ENCODE results near the gene MYO5C.

The MYO5C gene

DNA sequence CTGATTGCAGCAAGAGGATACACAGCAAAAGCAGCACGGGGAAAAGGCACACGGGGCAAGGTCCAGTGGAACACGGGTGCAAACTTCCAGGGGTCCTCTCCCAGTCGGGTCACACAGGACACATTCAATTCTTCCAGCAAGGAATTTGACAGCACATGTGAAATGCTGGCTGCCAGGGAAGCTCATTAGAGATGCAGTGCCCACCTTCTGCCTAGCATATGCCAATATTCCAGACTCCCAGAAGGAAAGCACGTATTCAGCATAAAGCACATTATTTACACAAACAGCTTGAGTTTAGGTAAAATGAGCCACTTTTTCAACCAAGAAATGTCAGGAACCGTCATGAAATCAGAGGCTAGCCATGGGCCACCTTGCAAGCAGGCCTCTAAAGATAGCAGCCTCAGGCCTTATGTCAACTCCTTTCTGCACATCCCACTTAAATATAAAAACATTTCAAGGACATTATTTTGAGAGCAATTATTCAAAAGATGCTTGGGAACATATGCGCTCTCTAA, 19.3 kb downstream of the MYO5C start:
- no peak for DNase-seq

DNA sequence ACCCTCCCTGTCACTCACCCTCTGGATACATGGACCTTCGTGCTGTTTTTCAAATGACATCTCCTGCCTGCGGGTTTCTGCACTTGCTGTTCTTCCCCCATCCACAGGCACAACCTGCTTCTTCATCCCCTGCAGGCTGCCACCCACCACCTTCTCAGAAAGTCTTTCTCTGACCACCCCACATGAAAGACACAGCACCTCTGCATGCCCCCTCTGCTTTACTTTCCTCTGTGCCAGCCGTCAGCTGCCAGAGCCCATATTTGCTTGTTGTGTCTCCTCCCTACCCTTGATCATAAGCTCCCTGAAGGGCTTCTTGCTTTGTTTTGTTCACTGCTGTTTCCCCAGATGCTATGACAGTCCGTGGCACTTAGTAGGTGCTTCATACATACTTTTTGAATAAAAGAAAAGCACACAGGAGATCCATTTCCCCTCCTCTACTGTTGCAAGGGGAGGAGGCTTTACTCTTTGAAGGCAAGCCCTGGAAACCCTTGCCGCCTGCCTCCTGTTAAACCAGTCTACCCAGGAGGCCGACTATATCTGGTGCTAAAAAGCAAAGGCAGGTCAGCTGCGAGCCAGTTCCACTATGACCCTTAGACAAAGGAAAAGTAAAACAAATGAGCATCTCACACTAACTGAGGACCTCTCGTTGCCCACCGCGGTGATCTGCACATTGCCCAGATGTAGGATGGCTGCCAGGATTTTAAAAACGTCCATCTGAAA, 31.9 kb downstream of the MYO5C start:
- DNase-seq: no peak

DNA sequence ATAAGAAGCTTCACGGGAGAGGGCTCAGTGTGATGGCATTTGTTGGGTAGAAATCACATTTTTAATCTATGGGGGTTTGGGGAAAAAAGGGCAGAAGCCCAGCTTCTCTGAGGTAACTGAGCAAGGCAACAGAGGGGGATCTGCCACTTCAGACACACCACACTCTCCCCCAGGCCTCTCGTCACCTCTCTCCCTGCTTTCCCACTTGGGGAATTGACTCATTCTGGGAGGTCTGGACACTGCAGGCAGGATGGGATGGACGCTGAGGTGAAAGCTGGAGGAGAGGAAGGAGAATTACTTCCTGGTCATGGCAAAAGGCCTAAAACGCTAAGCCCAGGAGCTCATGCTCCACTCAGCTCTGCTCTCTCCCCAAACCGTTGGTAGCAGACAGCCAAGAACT, 33.2 kb downstream of the MYO5C start:
- DNase-seq: no peak

- no peak for DNase-seq
Measured at GRCh38 chr15:52261498-52262242, 33.9 kb downstream of the MYO5C start.

GRCh38 chr15:52261026-52261425, 34.6 kb downstream of the MYO5C start:
- DNase-seq: no peak

GRCh38 chr15:52259503-52259902, 36.1 kb downstream of the MYO5C start:
- DNase-seq: no peak

GRCh38 chr15:52258461-52258860, 37.1 kb downstream of the MYO5C start:
- no peak for DNase-seq

DNA sequence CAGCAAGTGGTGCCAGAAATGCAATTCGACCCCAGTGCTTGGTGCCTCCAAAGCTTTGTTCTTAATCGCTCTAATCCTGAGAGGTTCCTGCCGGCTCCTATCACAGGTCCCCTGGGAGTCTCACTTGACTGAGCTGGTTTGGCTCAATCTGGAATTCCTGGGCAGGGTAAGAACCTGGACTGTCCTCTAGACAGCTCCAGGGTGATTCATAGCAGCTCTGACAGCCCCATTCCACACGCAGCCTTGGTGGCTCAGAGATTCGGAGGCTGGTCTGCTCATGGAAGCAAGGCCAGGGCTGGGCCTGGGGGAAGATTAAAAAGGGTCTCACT, 37.9 kb downstream of the MYO5C start:
- no peak for DNase-seq

DNA sequence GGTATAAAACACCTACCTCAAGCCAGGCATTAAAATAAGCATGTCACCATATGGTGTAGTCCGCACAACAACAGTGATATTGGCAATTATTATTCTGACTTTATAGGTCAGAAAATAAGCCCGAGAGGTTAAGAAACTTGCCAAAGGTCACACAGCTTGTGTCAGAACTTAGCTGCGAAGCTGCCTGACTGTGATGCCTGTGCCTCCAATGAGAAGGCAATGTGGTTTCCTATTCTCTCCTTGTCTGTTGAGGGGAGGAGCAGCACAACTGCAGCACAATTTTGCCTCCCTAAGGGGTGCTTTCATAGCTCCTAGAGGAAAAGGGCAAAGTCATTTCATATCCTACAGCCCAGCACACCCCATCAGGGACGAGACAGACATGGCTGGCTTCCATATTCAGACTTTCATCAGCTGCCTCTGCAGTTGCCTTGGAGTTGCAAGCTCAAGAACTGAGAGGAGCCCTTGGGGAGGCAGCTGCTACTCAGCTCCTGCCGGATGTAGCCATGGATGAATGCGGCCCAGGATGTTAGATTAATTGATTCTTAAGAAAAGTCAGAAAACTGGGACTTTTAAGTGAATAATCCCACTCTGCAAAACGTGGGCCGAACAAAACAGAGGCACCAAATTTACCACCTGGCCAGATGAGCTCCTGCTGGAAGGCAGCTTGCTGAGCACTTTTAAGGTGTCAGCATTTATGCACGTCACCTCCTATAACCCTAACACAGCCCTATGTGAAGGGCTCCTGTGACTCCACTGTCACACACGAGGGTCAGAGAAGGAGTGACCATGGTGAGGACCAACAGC, 38.5 kb downstream of the MYO5C start:
- no peak for DNase-seq

DNA sequence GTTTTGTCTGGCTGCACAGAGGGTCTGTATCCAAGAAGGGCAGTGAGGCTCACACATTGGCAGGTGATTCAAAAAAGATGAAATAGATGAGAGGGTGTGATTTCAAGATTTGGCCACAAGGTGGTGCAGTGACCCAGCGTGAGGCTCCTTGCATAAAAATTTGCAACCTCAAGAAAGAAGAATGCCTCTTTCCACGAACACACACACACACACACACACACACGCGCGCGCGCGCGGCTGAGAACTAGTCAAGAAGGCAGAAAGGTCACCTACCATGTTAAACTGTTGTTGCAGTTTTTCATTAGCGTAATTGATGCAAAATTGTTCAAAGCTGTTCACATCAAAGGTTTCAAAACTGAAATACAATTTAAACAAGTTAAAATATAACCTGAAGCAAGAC, 39.2 kb downstream of the MYO5C start:
- no peak for DNase-seq

- DNase-seq: no peak
Measured at GRCh38 chr15:52255935-52256334, 39.7 kb downstream of the MYO5C start.

DNA sequence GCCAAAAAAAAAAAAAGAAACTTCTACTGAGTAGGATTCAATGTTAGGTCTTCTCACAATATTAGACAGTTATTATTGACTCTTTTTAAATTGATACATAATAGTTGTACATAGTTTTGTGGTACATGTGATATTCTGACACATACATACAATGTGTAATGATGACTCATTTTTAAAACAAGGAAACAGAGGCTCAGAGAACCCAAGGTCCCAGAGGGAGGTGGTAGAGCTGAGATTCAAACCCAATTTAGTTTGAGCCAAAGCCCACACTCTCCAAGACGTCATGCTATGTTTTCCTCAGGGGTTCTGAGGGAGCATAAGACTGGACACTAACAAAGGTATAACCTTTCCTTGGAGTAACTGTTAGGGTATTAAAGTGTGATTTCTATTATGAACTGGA, 40.6 kb downstream of the MYO5C start:
- DNase-seq: no peak

DNA sequence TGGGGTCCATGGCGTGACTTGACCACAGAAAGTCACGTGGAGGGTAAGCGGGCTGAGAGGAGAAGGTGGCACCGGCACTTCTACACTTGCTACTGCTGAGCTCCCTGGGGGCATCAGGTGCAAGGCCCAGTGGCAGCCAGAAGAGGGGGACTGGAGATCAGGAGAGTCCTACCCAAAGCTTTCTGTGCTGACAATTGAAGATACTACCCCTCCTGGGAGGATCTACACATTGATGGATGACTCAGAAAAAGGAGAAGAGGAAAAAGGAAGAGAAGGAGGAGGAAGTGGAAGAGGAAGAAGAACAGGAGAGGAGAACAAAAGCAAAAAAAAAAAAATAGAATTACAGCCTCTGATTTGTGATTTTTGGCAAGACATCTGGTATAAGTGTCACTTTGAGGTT, 41.2 kb downstream of the MYO5C start:
- DNase-seq: no peak

- DNase-seq: no peak
Measured at GRCh38 chr15:52252781-52253180, 42.8 kb downstream of the MYO5C start.

DNA sequence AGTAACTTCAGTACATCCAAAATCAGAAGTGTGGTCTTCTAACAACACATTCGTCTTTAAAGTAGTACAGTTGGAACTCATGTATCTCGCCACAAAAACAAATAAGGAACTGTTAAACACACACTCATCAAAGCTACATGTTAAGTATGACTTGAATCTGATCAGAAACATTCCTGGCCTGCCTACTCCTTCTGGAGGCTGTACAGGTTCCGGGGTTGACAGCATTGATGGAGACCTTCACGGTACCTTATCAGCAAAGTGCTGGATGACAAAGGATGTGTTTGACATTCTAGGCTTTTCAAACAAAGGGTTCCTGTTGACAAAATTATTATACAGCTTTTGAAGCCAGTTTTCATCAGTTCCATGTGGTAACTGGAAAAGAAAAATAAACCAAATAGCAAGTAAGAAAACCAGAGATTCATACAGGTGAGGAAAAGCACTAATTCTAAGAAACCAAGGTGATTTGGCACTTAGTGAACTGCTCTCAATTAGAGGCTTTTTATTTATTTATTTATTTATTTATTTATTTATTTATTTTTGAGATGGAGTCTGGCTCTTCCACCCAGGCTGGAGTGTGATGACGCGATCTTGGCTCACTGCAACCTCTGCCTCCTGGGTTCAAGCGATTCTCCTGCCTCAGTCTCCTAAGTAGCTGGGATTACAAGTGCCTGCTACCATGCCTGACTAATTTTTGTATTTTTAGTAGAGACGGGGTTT, 44.3 kb downstream of the MYO5C start:
- DNase-seq: no peak

DNA sequence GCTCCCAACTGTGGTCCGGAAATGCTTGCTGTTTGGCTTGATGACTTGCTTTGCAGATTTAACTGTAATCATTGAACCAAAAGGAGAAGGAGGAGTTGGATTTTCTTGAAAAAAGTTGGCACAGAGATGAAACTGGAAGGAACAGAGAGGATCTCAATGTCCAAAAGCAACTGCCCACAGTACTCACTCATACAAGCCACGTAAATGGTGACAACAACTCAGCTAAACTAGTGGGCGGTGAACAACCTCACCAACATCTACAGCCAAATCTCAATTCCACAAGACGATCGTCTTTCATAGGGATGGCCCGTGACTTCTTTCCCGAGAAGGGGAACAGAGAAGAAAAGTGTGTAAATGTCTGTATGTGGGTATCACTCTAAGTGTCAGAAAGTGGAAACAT, 48.1 kb downstream of the MYO5C start:
- no peak for DNase-seq

- no peak for DNase-seq
Measured at GRCh38 chr15:52246686-52247431, 48.7 kb downstream of the MYO5C start.

DNA sequence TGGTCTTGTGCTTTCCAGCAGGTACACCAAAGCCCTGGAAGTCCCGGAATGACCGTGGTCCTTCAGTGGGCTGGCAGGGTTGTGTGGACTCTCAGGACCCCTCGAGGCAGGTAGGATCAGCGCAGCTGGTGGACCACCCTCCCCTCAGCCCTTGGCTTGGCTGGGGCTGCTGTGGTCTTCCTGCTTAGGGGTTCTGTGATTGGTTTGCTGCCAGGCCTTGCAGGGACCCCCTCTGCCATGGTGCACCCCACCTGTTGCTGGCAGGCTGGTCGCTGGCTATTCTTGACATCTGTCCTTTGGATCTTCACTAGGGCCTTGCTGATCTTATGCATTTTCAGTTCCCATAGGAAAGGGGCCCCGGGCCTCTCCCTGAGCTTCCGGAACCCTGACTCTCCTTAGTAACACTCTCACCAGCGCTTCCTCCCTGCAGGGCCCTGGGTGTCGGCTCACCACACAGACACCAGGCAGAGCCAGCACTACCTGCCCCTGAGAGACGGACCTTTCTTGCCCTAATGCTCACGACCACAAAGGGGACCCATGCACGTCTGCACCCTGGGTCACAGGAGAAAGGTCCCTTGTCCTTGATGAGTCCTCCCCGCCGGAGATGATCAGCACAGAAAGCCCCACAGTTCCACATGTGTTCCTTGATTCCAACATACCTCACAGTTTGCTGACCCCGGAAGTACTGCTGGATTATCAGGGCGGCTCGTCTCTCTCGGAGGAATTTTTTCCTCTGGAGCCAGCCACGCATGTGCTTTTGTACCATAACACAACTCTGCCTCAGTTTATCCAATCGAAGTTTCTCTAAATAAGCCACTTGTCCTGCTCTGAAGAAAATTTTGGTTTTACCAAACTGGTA, 51.7 kb downstream of the MYO5C start:
- DNase-seq: no peak

DNA sequence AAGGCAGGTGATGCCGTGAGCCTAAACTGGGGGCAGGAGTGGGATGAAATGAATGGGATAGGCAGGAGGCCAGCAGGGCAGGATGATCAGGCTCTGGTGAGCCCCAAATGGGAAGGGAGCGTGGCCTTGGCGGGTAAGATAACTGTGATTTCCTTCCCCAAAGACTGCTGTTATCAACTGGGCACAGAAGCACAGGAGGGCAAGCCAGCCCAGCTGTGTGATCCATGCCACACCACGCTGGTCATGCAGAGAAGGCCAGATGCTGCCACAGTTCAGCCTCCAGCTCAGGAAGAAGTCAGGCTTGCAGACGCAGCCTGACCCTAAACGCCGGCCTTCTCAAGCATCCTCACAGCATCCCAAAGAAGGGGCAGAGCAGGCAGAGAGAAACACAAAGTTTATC, 52.3 kb downstream of the MYO5C start:
- no peak for DNase-seq

DNA sequence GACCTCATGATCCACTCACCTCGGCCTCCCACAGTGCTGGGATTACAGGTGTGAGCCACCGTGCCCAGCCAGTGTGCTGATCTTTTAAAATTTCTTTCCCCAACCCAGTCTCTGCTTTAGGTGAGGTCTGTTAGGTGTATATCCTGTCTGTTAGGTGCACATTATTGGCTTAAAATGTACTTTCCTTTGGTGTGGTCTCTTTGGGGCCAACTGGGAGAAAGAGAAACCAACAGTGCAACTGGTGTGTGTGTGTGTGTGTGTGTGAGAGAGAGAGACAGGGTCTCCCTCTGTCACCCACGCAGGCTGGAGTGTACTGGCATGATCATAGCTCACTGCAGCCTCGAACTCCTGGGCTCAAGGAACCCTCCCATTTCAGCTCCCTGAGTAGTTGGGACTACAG, 54.1 kb downstream of the MYO5C start:
- no peak for DNase-seq

DNA sequence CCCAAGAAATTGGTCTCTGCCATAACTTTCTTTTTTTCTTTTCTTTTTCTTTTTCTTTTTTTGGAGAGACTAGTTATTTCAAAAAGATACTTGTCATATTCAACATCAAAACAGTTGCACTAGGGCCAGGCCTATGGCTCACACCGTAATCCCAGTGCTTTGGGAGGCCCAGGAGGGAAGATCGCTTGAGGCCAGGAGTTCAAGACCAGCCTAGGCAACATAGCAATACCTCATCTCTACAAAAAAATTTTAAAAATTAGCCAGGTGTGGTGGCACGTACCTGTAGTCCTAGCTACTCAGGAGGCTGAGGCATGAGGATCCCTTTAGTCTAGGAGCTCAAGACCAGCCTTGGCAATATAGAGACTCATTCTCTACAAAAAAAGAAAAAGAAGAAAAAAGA, 55.4 kb downstream of the MYO5C start:
- DNase-seq: no peak

All from NCI-H1048 (cell line).